H1 (cell line): ENCODE data around the gene SEC61G. TPM values are rescaled to one million over a fixed set of nuclear protein-coding genes. Genes with fewer than 3 reads are reported as not detected.

ENCODE experiments used
- CTCF ChIA-PET: fragments of 300-600 bp; sonication (Branson Sonifier 250); formaldehyde crosslinking; loops from one replicate; lab custom pipeline; 2021; ENCODE audit not compliant: partially characterized antibody; lab: Charles Lee
- POLR2A ChIA-PET: fragments of 300-600 bp; sonication (Branson Sonifier 250); formaldehyde crosslinking; loops from one replicate; lab custom pipeline; 2021; ENCODE audit warnings: inconsistent platforms; ENCODE audit not compliant: partially characterized antibody; lab: Charles Lee
- DNase-seq, 2 experiments: peaks; one replicate each; pipeline versions ENCODE4 v3.0.0 to v3.0.0-alpha.2; 2010 to 2022; ENCODE audit warnings: low spot score in 2 of 2, low read depth in 1 of 2, mixed read lengths in 1 of 2
- FAIRE-seq: peaks from 2 replicates; lab custom pipeline; 2011; peaks lifted over from hg19 to GRCh38; lab: Jason Lieb, UNC
- H2AFZ ChIP-seq: 2 replicates; pipeline ENCODE4 v1.8.1; 2012; ENCODE audit warnings: low read length, inconsistent platforms
- H2AK5ac ChIP-seq: 2 replicates; pipeline ENCODE4 v1.6.1; 2013; ENCODE audit warnings: low read depth, low read length
- H2BK120ac ChIP-seq: replicated peaks from 2 replicates; pipeline ENCODE3; 2013; ENCODE audit warnings: low read depth, low read length, inconsistent platforms
- H2BK12ac ChIP-seq: 2 replicates; pipeline ENCODE4 v1.6.1; 2013; ENCODE audit warnings: low read depth, low read length
- H2BK15ac ChIP-seq: 2 replicates; pipeline ENCODE4 v1.6.1; 2013; ENCODE audit warnings: low read length
- H2BK20ac ChIP-seq: 2 replicates; pipeline ENCODE4 v1.6.1; 2013; ENCODE audit warnings: low read length
- H2BK5ac ChIP-seq: 2 replicates; pipeline ENCODE4 v1.6.1; 2013; ENCODE audit warnings: low read depth, low read length
- H3K14ac ChIP-seq: 2 replicates; pipeline ENCODE4 v1.6.1; 2013; ENCODE audit warnings: inconsistent platforms; ENCODE audit not compliant: insufficient read length
- H3K18ac ChIP-seq: 2 replicates; pipeline ENCODE4 v1.6.1; 2013; ENCODE audit warnings: low read length; ENCODE audit errors: extremely low read depth
- H3K23ac ChIP-seq: 2 replicates; pipeline ENCODE4 v1.6.1; 2013; ENCODE audit warnings: inconsistent platforms; ENCODE audit not compliant: insufficient read length
- H3K23me2 ChIP-seq: 2 replicates; pipeline ENCODE4 v1.6.1; 2013; ENCODE audit warnings: low read depth, low read length
- H3K27ac ChIP-seq: 2 replicates; pipeline ENCODE4 v1.6.1; 2011; ENCODE audit warnings: low read depth, low read length, inconsistent platforms
- H3K27me3 ChIP-seq, 4 experiments: replicated peaks in 1 of 4; 1 replicate in 1 of 4; 2 replicates in 3 of 4; pipeline versions ENCODE4 v1.6.1 to v1.8.1; 2011 to 2013; ENCODE audit warnings: low read length in 3 of 4, mild to moderate bottlenecking in 3 of 4, inconsistent platforms in 2 of 4, mixed read lengths in 2 of 4, moderate library complexity in 1 of 4; ENCODE audit not compliant: control insufficient read depth in 3 of 4, insufficient read depth in 3 of 4; ENCODE audit errors: extremely low read depth in 1 of 4
- H3K36me3 ChIP-seq, 4 experiments: 2 replicates each; pipeline versions ENCODE4 v1.6.1 to v1.8.1; 2011 to 2013; ENCODE audit warnings: mild to moderate bottlenecking in 4 of 4, low read length in 3 of 4, moderate library complexity in 2 of 4, control low read depth in 1 of 4, inconsistent platforms in 1 of 4; ENCODE audit not compliant: insufficient read depth in 4 of 4, control insufficient read depth in 2 of 4
- H3K4ac ChIP-seq: replicated peaks from 2 replicates; pipeline ENCODE3; 2013; ENCODE audit warnings: low read length, low read depth, mixed read lengths, inconsistent platforms; ENCODE audit not compliant: insufficient read length
- H3K4me1 ChIP-seq, 4 experiments: replicated peaks in 1 of 4; 1 replicate in 1 of 4; 2 replicates in 3 of 4; pipeline versions ENCODE4 v1.6.1 to v1.8.1; 2011 to 2013; ENCODE audit warnings: low read length in 3 of 4, inconsistent platforms in 2 of 4, mixed read lengths in 1 of 4; ENCODE audit not compliant: insufficient read depth in 4 of 4, control insufficient read depth in 3 of 4
- H3K4me2 ChIP-seq, 2 experiments: 2 replicates each; pipeline versions ENCODE4 v1.6.1 to v1.8.1; 2011 to 2013; ENCODE audit warnings: low read depth in 2 of 2, low read length in 2 of 2, control low read depth in 1 of 2, inconsistent platforms in 1 of 2, mild to moderate bottlenecking in 1 of 2; ENCODE audit not compliant: insufficient read depth in 1 of 2
- H3K4me3 ChIP-seq, 4 experiments: fragments of 200-600, 300-600 bp in 1 of 4; sonication (generic), shearing (Covaris generic), sonication (Bioruptor Twin) in 1 of 4; 2 replicates each; pipeline versions ENCODE4 v1.5.1 to v1.8.1; 2011 to 2016; ENCODE audit warnings: low read length in 4 of 4, low read depth in 3 of 4, control low read depth in 2 of 4, inconsistent platforms in 2 of 4, mild to moderate bottlenecking in 2 of 4, mixed read lengths in 1 of 4, moderate library complexity in 1 of 4; ENCODE audit not compliant: insufficient read depth in 2 of 4; ENCODE audit errors: extremely low read depth in 1 of 4
- H3K56ac ChIP-seq: replicated peaks from 2 replicates; pipeline ENCODE3; 2013; ENCODE audit warnings: low read depth, mild to moderate bottlenecking, mixed read lengths, low read length, inconsistent platforms; ENCODE audit not compliant: insufficient read length
- H3K79me1 ChIP-seq: 2 replicates; pipeline ENCODE4 v1.6.1; 2013; ENCODE audit warnings: low read depth, low read length, control low read depth
- H3K79me2 ChIP-seq, 2 experiments: 2 replicates each; pipeline versions ENCODE4 v1.6.1 to v1.8.1; 2012 to 2013; ENCODE audit warnings: low read length in 2 of 2, mild to moderate bottlenecking in 2 of 2, inconsistent platforms in 1 of 2; ENCODE audit not compliant: insufficient read depth in 2 of 2, control insufficient read depth in 1 of 2
- H3K9ac ChIP-seq, 4 experiments: replicated peaks in 1 of 4; 1 replicate in 1 of 4; 2 replicates in 3 of 4; pipeline versions ENCODE4 v1.6.1 to v1.8.1; 2011 to 2013; ENCODE audit warnings: low read depth in 3 of 4, low read length in 3 of 4, control low read depth in 2 of 4, mild to moderate bottlenecking in 2 of 4, moderate library complexity in 2 of 4, inconsistent platforms in 1 of 4; ENCODE audit errors: extremely low read depth in 1 of 4
- H3K9me3 ChIP-seq, 2 experiments: 2 replicates each; pipeline versions ENCODE4 v1.6.1 to v1.8.1; 2012 to 2013; ENCODE audit warnings: mild to moderate bottlenecking in 2 of 2, moderate library complexity in 2 of 2, control low read depth in 1 of 2, inconsistent platforms in 1 of 2, low read depth in 1 of 2, low read length in 1 of 2, mixed read lengths in 1 of 2; ENCODE audit not compliant: insufficient read depth in 2 of 2
- H4K20me1 ChIP-seq, 2 experiments: replicated peaks in 1 of 2; 2 replicates each; pipeline versions ENCODE3 to v1.8.1; 2011 to 2013; ENCODE audit warnings: inconsistent platforms in 2 of 2, low read length in 2 of 2, mild to moderate bottlenecking in 1 of 2; ENCODE audit not compliant: insufficient read depth in 2 of 2, control insufficient read depth in 1 of 2
- H4K5ac ChIP-seq: 2 replicates; pipeline ENCODE4 v1.6.1; 2013; ENCODE audit warnings: low read length, low read depth, mixed read lengths, inconsistent platforms; ENCODE audit not compliant: insufficient read length
- H4K8ac ChIP-seq: 2 replicates; pipeline ENCODE4 v1.8.0; 2013; ENCODE audit warnings: mild to moderate bottlenecking, moderate library complexity, low read length, inconsistent platforms; ENCODE audit not compliant: insufficient read depth; ENCODE audit errors: extremely low read depth
- H4K91ac ChIP-seq: replicated peaks from 2 replicates; pipeline ENCODE3; 2013; ENCODE audit warnings: low read length, mixed read lengths, inconsistent platforms; ENCODE audit not compliant: insufficient read length
- ASH2L ChIP-seq: fragments of 200-600, 300-600 bp; sonication (generic); IDR thresholded peaks from one replicate; pipeline ENCODE4 v1.7.1; 2017; ENCODE audit warnings: low read length
- HDAC2 ChIP-seq, 2 experiments: fragments of 300-600 bp in 1 of 2; sonication (generic) in 1 of 2; IDR thresholded peaks; 2 replicates each; pipeline ENCODE4 v1.6.1; 2011 to 2012; ENCODE audit warnings: low read depth in 2 of 2, low read length in 2 of 2, mild to moderate bottlenecking in 2 of 2, moderate library complexity in 2 of 2, borderline replicate concordance in 1 of 2, inconsistent platforms in 1 of 2
- POLR2A ChIP-seq, 2 experiments: IDR thresholded peaks; 1 replicate in 1 of 2; 2 replicates in 1 of 2; pipeline ENCODE4 v1.6.1; 2011; ENCODE audit warnings: low read depth in 2 of 2, low read length in 2 of 2, mild to moderate bottlenecking in 2 of 2; ENCODE audit errors: control extremely low read depth in 1 of 2
- TAF1 ChIP-seq: IDR thresholded peaks from 2 replicates; pipeline ENCODE4 v1.6.1; 2011; ENCODE audit warnings: mild to moderate bottlenecking, low read depth, low read length
- WGBS, 2 experiments: shearing (Covaris generic) in 1 of 2; methylation state at CpG; one replicate each; pipeline versions ENCODE4 v1.1.6 to v1.1.7; 2013 to 2015; ENCODE audit warnings: low lambda C conversion rate in 2 of 2, mixed read lengths in 2 of 2, inconsistent platforms in 1 of 2, low coverage in 1 of 2, missing lambda C conversion rate in 1 of 2; ENCODE audit not compliant: insufficient replicate concordance in 2 of 2, insufficient coverage in 1 of 2, insufficient read length in 1 of 2; ENCODE audit errors: extremely low coverage in 1 of 2, missing lambda C conversion rate in 1 of 2; 5-methylcytosine and 5-hydroxymethylcytosine counted together
- polyA plus RNA-seq, 7 experiments: library from polyadenylated mRNA; depleted of rRNA in 3 of 7; stranded (reverse) in 5 of 7; unstranded in 2 of 7; fragments of >200 nt in 5 of 7; fragments of 200-250 nt in 2 of 7; gene quantifications; 1 replicate in 5 of 7; 2 replicates in 1 of 7; 4 replicates in 1 of 7; pipeline versions ENCODE4 v1.2.1 to v1.2.3, GENCODE V29; 2011 to 2013; ENCODE audit warnings: missing spikeins in 2 of 7, mixed read lengths in 2 of 7
- total RNA-seq: library from RNA; stranded (reverse); fragmentation: NEBNext Ultra II Directional; extraction: Animal tissue kit (Norgen Biotek cat#: 25700); gene quantifications from 2 replicates; pipeline ENCODE4 v1.2.1, GENCODE V29; 2021

Gene SEC61G
- total and polyA plus RNA-seq, 2 of the 8 experiments (the other 6 are each of a cell fraction or from before 2014, with no cell fraction given): 142 to 274 TPM

DNA sequence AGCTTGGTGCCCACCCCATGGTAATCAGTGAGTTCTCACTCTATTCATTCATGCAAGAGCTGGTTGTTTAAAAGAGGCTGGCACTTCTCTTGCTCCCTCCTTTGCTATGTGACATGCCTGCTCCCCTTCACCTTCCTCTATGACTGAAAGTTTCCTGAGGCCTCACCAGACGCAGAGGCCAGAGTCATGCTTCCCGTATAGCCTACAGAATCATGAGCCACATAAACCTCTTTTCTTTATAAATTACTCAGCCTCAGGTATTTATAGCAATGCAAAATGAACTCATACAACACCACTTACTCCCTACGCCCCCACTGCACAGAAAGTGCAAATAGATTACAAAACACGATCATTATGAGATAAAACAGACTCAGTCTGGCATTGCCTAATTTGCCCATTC is 39.0 kb downstream of the SEC61G start:
- Histone ChIP-seq H2BK120ac (no peak overlapping the region), H4K20me1 (no peaks in the 10 kb centered on the region), H3K79me2 (no peaks in the 10 kb centered on the region), H3K9ac (no peak overlapping the region), H3K4ac (no peak overlapping the region), H2AK5ac (no peak overlapping the region), H4K8ac (no peak overlapping the region), H3K23ac (no peak overlapping the region), H2AFZ (no peak overlapping the region), H3K79me1 (no peaks in the 10 kb centered on the region), H3K4me2 (no peak overlapping the region), H3K36me3 (no peaks in the 10 kb centered on the region), H4K91ac (no peak overlapping the region), H3K9me3 (peaks cover 4 to 6% of the 10 kb centered on the region in 2 experiments; a peak in 1 of 4 replicates), H2BK20ac (no peak overlapping the region), H4K5ac (no peak overlapping the region), H3K27me3 (no peaks in the 10 kb centered on the region), H2BK15ac (no peak overlapping the region), H3K4me1 (no peaks in the 10 kb centered on the region), H3K27ac (no peak overlapping the region), H2BK5ac (no peak overlapping the region), H2BK12ac (no peak overlapping the region), H3K18ac (no peak overlapping the region), H3K56ac (no peak overlapping the region), H3K23me2 (no peaks in the 10 kb centered on the region; the same call in 1 of the 2 replicates), H3K4me3 (no peak overlapping the region), H3K14ac (no peak overlapping the region)
- ChIA-PET POLR2A (no interaction called here), CTCF (no interaction called here)
- DNase-seq (no peak), FAIRE-seq (no peak)
- TF ChIP-seq ASH2L (no peak), TAF1 (no peak), HDAC2 (IDR thresholded peaks at IDR 0.05; ENCODE audit: borderline replicate concordance in 1 of 2, low read depth in 2 of 2, low read length in 2 of 2) (no peak), POLR2A (IDR thresholded peaks at IDR 0.05; ENCODE audit: control extremely low read depth in 1 of 2, low read depth in 2 of 2, low read length in 2 of 2) (no peak)
- 88% methylated on average over 4 of the region's 4 CpGs; no CpG with 5 or more reads in 1 of the 2 experiments for WGBS, 2 experiments
